T-cell (primary cell): ENCODE results near the gene LDHB. TPM values are rescaled to one million over a fixed set of nuclear protein-coding genes. Genes with fewer than 3 reads are reported as not detected.

ENCODE experiments used
- ATAC-seq, 4 experiments: fragments of 200-7000 bp in 3 of 4; fragments of 150-1000 bp in 1 of 4; cut with Tn5 transposase; replicated peaks in 1 of 4; 1 replicate in 3 of 4; 2 replicates in 1 of 4; pipeline ENCODE4 v1.10.0; 2021; ENCODE audit warnings: moderate library complexity in 3 of 4, mild to moderate bottlenecking in 2 of 4, moderate number of reproducible peaks in 1 of 4
- CTCF ChIA-PET, 2 donors: fragments of 300-600 bp; sonication (Branson Sonifier 250); formaldehyde crosslinking; loops; one replicate each; lab custom pipeline; 2022; ENCODE audit warnings: antibody characterized with exemption in 2 of 2; lab: Charles Lee
- POLR2A ChIA-PET, 2 donors: fragments of 300-600 bp; sonication (Branson Sonifier 250); formaldehyde crosslinking; loops; one replicate each; lab custom pipeline; 2022; ENCODE audit warnings: antibody characterized with exemption in 2 of 2; lab: Charles Lee
- DNase-seq, 35 experiments: peaks; one replicate each; pipeline versions ENCODE4 v3.0.0 to v3.0.0-alpha.2; 2013 to 2023
- H3K27ac ChIP-seq: one replicate; pipeline ENCODE4 v1.5.1; 2013; ENCODE audit warnings: low read length
- H3K27me3 ChIP-seq, 2 experiments: replicated peaks in 1 of 2; 1 replicate in 1 of 2; 2 replicates in 1 of 2; pipeline versions ENCODE4 v1.6.1 to v1.7.0; 2013; ENCODE audit warnings: low read length in 1 of 2, mixed read lengths in 1 of 2; ENCODE audit not compliant: control insufficient read depth in 2 of 2, insufficient read depth in 2 of 2; ENCODE audit errors: extremely low read depth in 1 of 2
- H3K36me3 ChIP-seq, 2 donors: 1 replicate in 1 of 2; 2 replicates in 1 of 2; pipeline versions ENCODE4 v1.6.1 to v1.7.0; 2013; ENCODE audit warnings: low read length in 1 of 2; ENCODE audit not compliant: control insufficient read depth in 2 of 2, insufficient read depth in 1 of 2; ENCODE audit errors: extremely low read depth in 1 of 2
- H3K4me1 ChIP-seq, 2 experiments: 1 replicate in 1 of 2; 2 replicates in 1 of 2; pipeline versions ENCODE4 v1.6.1 to v1.7.0; 2013; ENCODE audit warnings: low read length in 2 of 2, mixed read lengths in 1 of 2; ENCODE audit not compliant: insufficient read depth in 2 of 2, control insufficient read depth in 1 of 2; ENCODE audit errors: extremely low read depth in 1 of 2
- H3K4me3 ChIP-seq, 2 donors: 1 replicate in 1 of 2; 2 replicates in 1 of 2; pipeline versions ENCODE4 v1.5.1 to v1.7.0; 2013; ENCODE audit warnings: mild to moderate bottlenecking in 2 of 2, low read length in 1 of 2, moderate library complexity in 1 of 2; ENCODE audit not compliant: control insufficient read depth in 1 of 2; ENCODE audit errors: extremely low read depth in 1 of 2
- H3K9me3 ChIP-seq: 2 replicates; pipeline ENCODE4 v1.7.0; 2013
- H3K27ac Mint-ChIP-seq, 2 donors: one replicate each; pipeline ENCODE4 v1.8.0; 2020 to 2021; ENCODE audit warnings: mild to moderate bottlenecking in 2 of 2, mixed read lengths in 2 of 2
- H3K27me3 Mint-ChIP-seq, 2 donors: one replicate each; pipeline ENCODE4 v1.8.0; 2021 to 2022; ENCODE audit warnings: mixed read lengths in 2 of 2
- H3K36me3 Mint-ChIP-seq: one replicate; pipeline ENCODE4 v1.8.0; 2021; ENCODE audit warnings: mixed read lengths
- H3K4me1 Mint-ChIP-seq, 3 donors: one replicate each; pipeline ENCODE4 v1.8.0; 2020 to 2022; ENCODE audit warnings: mixed read lengths in 3 of 3, mild to moderate bottlenecking in 1 of 3
- H3K4me3 Mint-ChIP-seq, 3 donors: one replicate each; pipeline ENCODE4 v1.8.0; 2020 to 2022; ENCODE audit warnings: mild to moderate bottlenecking in 3 of 3, mixed read lengths in 3 of 3, moderate library complexity in 3 of 3
- H3K9me3 Mint-ChIP-seq, 3 donors: one replicate each; pipeline ENCODE4 v1.8.0; 2020 to 2022; ENCODE audit warnings: mixed read lengths in 3 of 3
- WGBS: methylation state at CpG from one replicate; pipeline ENCODE4 v1.1.5; 2013; ENCODE audit warnings: missing lambda C conversion rate; ENCODE audit not compliant: insufficient coverage; 5-methylcytosine and 5-hydroxymethylcytosine counted together
- total RNA-seq, 35 experiments: library from RNA in 6 of 35; stranded (reverse) in 6 of 35; fragments of 120-200 nt in 1 of 35; gene quantifications; one replicate each; pipeline versions ENCODE4 v1.2.1 to v1.2.4 and lab custom pipeline; 2013 to 2026

LDHB gene
- total RNA-seq, 5 donors from 2014 or later (not counting 1 experiment from before 2014, with no cell fraction given) = 680 to 879 (median 854) TPM

GRCh38 chr12:21656905-21657325 is 727 bp downstream of the LDHB start:
- H3K9me3 Mint-ChIP-seq = no peaks in the 10 kb centered on the region
- DNase-seq (peak in 29 of 35 experiments; percentile 7 to 60 (median 25)), ATAC-seq (peak; percentile 14 to 43 (median 31))
- CTCF ChIA-PET = interaction anchor here in 1 of 2 donors (0.6 to 2.3 kb wide), 4 partner anchors 14 to 407 kb away, joined by 3 to 12 read pairs (median 8); no protein-coding TSS in a partner anchor
- Histone ChIP-seq H3K4me1 (peaks cover 10 to 36% of the 10 kb centered on the region in 2 experiments), H3K27me3 (no peaks in the 10 kb centered on the region), H3K36me3 (peaks cover 0 to 25% of the 10 kb centered on the region in 2 donors), H3K9me3 (no peaks in the 10 kb centered on the region), H3K27ac (peak overlapping the region; percentile 69), H3K4me3 (peak overlapping the region; percentile 89 to 93)
- H3K27me3 Mint-ChIP-seq = no peaks in the 10 kb centered on the region
- peaks cover 36% of the 10 kb centered on the region for H3K36me3 Mint-ChIP-seq
- peak overlapping the region; percentile 89 to 100 (median 100) for H3K4me3 Mint-ChIP-seq
- peaks cover 61 to 79% (median 72%) of the 10 kb centered on the region in 3 donors for H3K4me1 Mint-ChIP-seq
- 1% methylated on average over 9 of the region's 16 CpGs for WGBS
- peak overlapping the region; percentile 97 to 100 for H3K27ac Mint-ChIP-seq
- POLR2A ChIA-PET = interaction anchor here (0.5 to 1.4 kb wide), 7 partner anchors 10 to 379 kb away, joined by 3 to 6 read pairs (median 3); no protein-coding TSS in a partner anchor

GRCh38 chr12:21655591-21655990 is 2.1 kb downstream of the LDHB start:
- no CpG with 5 or more reads among the region's 4 CpGs for WGBS
- ChIA-PET POLR2A (interaction anchor here in 1 of 2 donors (0.9 kb wide), 1 partner anchor 13 kb away, joined by 4 read pairs; no protein-coding TSS in a partner anchor), CTCF (interaction anchor here (0.6 to 0.9 kb wide), 3 partner anchors 9 to 25 kb away, joined by 3 to 5 read pairs (median 3); no protein-coding TSS in a partner anchor)
- Mint-ChIP-seq H3K27ac (peak overlapping the region; percentile 56 to 60), H3K9me3 (no peaks in the 10 kb centered on the region), H3K27me3 (no peaks in the 10 kb centered on the region), H3K4me1 (peaks cover 74 to 87% (median 82%) of the 10 kb centered on the region in 3 donors), H3K4me3 (peak overlapping the region; percentile 89 to 100 (median 100)), H3K36me3 (peaks cover 49% of the 10 kb centered on the region)
- no peak overlapping the region for H3K27ac ChIP-seq
- peak overlapping the region in 1 of 2 donors; percentile 89 for H3K4me3 ChIP-seq
- peaks cover 4 to 34% of the 10 kb centered on the region in 2 donors for H3K36me3 ChIP-seq
- ATAC-seq = no peak
- DNase-seq = no peak
- H3K27me3 ChIP-seq = no peaks in the 10 kb centered on the region
- H3K9me3 ChIP-seq = no peaks in the 10 kb centered on the region
- H3K4me1 ChIP-seq = peaks cover 18 to 48% of the 10 kb centered on the region in 2 experiments

GRCh38 chr12:21651821-21652220 is 5.8 kb downstream of the LDHB start:
- H3K36me3 Mint-ChIP-seq = peaks cover 77% of the 10 kb centered on the region

GRCh38 chr12:21650997-21651396 is 6.6 kb downstream of the LDHB start:
- Histone ChIP-seq H3K4me1 (peaks cover 12 to 55% of the 10 kb centered on the region in 2 experiments), H3K9me3 (no peaks in the 10 kb centered on the region), H3K36me3 (peaks cover 10 to 77% of the 10 kb centered on the region in 2 donors), H3K27me3 (no peaks in the 10 kb centered on the region), H3K27ac (no peak overlapping the region), H3K4me3 (peak overlapping the region in 1 of 2 donors; percentile 5)
- Mint-ChIP-seq H3K36me3 (peaks cover 77% of the 10 kb centered on the region), H3K4me1 (peaks cover 94 to 96% (median 95%) of the 10 kb centered on the region in 3 donors), H3K27ac (peak overlapping the region; percentile 71 to 78), H3K27me3 (no peaks in the 10 kb centered on the region), H3K9me3 (no peaks in the 10 kb centered on the region), H3K4me3 (peak overlapping the region; percentile 2 to 58 (median 14))
- CTCF ChIA-PET = interaction anchor here in 1 of 2 donors (1.3 kb wide), 1 partner anchor 30 kb away, joined by 5 read pairs; no protein-coding TSS in a partner anchor
- POLR2A ChIA-PET = interaction anchor here in 1 of 2 donors (0.8 kb wide), 1 partner anchor 12 kb away, joined by 4 read pairs; no protein-coding TSS in a partner anchor
- WGBS = 100% methylated on average over 1 of the region's 1 CpG
- DNase-seq (no peak), ATAC-seq (no peak)

More at GRCh38 chr12:21651821-21652220, 5.8 kb downstream of the LDHB start:
- Mint-ChIP-seq H3K27ac (peak overlapping the region in 1 of 2 donors; percentile 78), H3K9me3 (no peaks in the 10 kb centered on the region), H3K4me1 (peaks cover 90 to 95% (median 93%) of the 10 kb centered on the region in 3 donors), H3K27me3 (no peaks in the 10 kb centered on the region), H3K4me3 (peak overlapping the region; percentile 14 to 58 (median 51))
- H3K9me3 ChIP-seq = no peaks in the 10 kb centered on the region
- ChIA-PET CTCF (interaction anchor here (0.8 to 1.4 kb wide), 3 partner anchors 28 to 41 kb away, joined by 3 to 6 read pairs (median 5); no protein-coding TSS in a partner anchor), POLR2A (interaction anchor here in 1 of 2 donors (0.6 to 0.8 kb wide), 2 partner anchors 13 to 395 kb away, joined by 3 to 4 read pairs; no protein-coding TSS in a partner anchor)
- no CpG with 5 or more reads among the region's 1 CpG for WGBS
- H3K27ac ChIP-seq = no peak overlapping the region
- H3K4me1 ChIP-seq = peaks cover 12 to 53% of the 10 kb centered on the region in 2 experiments
- H3K4me3 ChIP-seq = no peak overlapping the region
- no peaks in the 10 kb centered on the region for H3K27me3 ChIP-seq
- peaks cover 9 to 69% of the 10 kb centered on the region in 2 donors for H3K36me3 ChIP-seq
- ATAC-seq (no peak), DNase-seq (no peak)

GRCh38 chr12:21649034-21649433 is 8.6 kb downstream of the LDHB start:
- H3K9me3 Mint-ChIP-seq = no peaks in the 10 kb centered on the region

GRCh38 chr12:21648378-21648777 is 9.3 kb downstream of the LDHB start:
- POLR2A ChIA-PET = interaction anchor here in 1 of 2 donors (0.5 to 0.6 kb wide), 2 partner anchors 13 to 30 kb away, joined by 3 to 14 read pairs; no protein-coding TSS in a partner anchor
- H3K27me3 ChIP-seq = no peaks in the 10 kb centered on the region
- no CpG with 5 or more reads among the region's 2 CpGs for WGBS
- CTCF ChIA-PET = interaction anchor here in 1 of 2 donors (0.9 kb wide), 1 partner anchor 32 kb away, joined by 3 read pairs; no protein-coding TSS in a partner anchor
- H3K27me3 Mint-ChIP-seq = no peaks in the 10 kb centered on the region
- H3K4me3 Mint-ChIP-seq = peak overlapping the region in 1 of 3 donors; percentile 26
- H3K36me3 Mint-ChIP-seq = peaks cover 80% of the 10 kb centered on the region
- H3K27ac ChIP-seq = no peak overlapping the region
- H3K36me3 ChIP-seq = peaks cover 10 to 91% of the 10 kb centered on the region in 2 donors
- DNase-seq (no peak), ATAC-seq (no peak)
- peaks cover 92 to 96% (median 95%) of the 10 kb centered on the region in 3 donors for H3K4me1 Mint-ChIP-seq
- no peaks in the 10 kb centered on the region for H3K9me3 ChIP-seq
- no peak overlapping the region for H3K4me3 ChIP-seq
- peaks cover 8 to 50% of the 10 kb centered on the region in 2 experiments for H3K4me1 ChIP-seq
- H3K27ac Mint-ChIP-seq = peak overlapping the region; percentile 13 to 64
- H3K9me3 Mint-ChIP-seq = no peaks in the 10 kb centered on the region

More at GRCh38 chr12:21649034-21649433, 8.6 kb downstream of the LDHB start:
- peak overlapping the region in 1 of 3 donors; percentile 26 for H3K4me3 Mint-ChIP-seq
- peaks cover 8 to 52% of the 10 kb centered on the region in 2 experiments for H3K4me1 ChIP-seq
- H3K4me3 ChIP-seq = no peak overlapping the region
- no peak for ATAC-seq
- no CpG with 5 or more reads among the region's 3 CpGs for WGBS
- no peak for DNase-seq
- H3K27ac Mint-ChIP-seq = peak overlapping the region; percentile 13 to 64
- no peak overlapping the region for H3K27ac ChIP-seq
- no peaks in the 10 kb centered on the region for H3K27me3 Mint-ChIP-seq
- no peaks in the 10 kb centered on the region for H3K27me3 ChIP-seq
- peaks cover 92 to 96% (median 95%) of the 10 kb centered on the region in 3 donors for H3K4me1 Mint-ChIP-seq
- ChIA-PET POLR2A (interaction anchor here (0.6 to 0.7 kb wide), 2 partner anchors 194 to 991 kb away, joined by 3 to 4 read pairs; no protein-coding TSS in a partner anchor), CTCF (interaction anchor here in 1 of 2 donors (0.9 kb wide), 1 partner anchor 31 kb away, joined by 3 read pairs; no protein-coding TSS in a partner anchor)
- H3K36me3 Mint-ChIP-seq = peaks cover 79% of the 10 kb centered on the region
- peaks cover 10 to 90% of the 10 kb centered on the region in 2 donors for H3K36me3 ChIP-seq
- no peaks in the 10 kb centered on the region for H3K9me3 ChIP-seq
